GM18505 (cell line): ENCODE data around the gene CDCA3.

ENCODE experiments used
- ATAC-seq: cut with Tn5 transposase; IDR thresholded peaks from one replicate; pipeline ENCODE4 v1.9.1; 2021; ENCODE audit not compliant: unreplicated experiment
- POLR2A ChIP-seq: IDR thresholded peaks from 4 replicates; pipeline ENCODE4 v1.6.1; 2011; ENCODE audit warnings: borderline replicate concordance; ENCODE audit not compliant: insufficient read depth, insufficient read length; ENCODE audit errors: extremely low read depth

The CDCA3 gene

GRCh38 chr12:6852651-6853354 is 1.7 kb upstream of the CDCA3 start:
- ATAC-seq, result no peak

GRCh38 chr12:6851921-6852650 is 1.0 kb upstream of the CDCA3 start, which contains the start of gene USP5:
Gene USP5, plus strand, starts transcription at chr12:6852150. Its CDS starts 30 bp downstream, at chr12:6852180.
- peak; percentile 68 for ATAC-seq
- peak; percentile 86 for TF ChIP-seq POLR2A

More at GRCh38 chr12:6852651-6853354, 1.7 kb upstream of the CDCA3 start:
- no peak for TF ChIP-seq POLR2A

DNA sequence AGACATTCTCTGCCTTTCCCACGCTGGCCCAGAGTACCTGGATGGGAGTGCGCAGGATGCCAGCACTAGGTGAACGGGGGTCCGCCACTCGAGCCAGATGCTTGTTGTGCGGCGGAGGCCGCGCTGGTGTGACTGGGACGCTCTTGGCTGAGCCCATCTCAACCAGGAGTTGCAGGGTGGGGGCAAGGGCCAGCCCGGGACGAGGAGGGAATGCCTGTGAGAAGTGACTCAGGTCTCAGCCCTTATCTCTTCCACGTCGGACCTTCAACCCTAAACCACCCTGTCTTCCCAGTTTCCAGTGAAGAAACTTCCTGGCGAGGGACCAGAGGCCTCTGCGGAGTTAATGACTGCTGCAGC is 312 bp downstream of the CDCA3 start:
- no peak for ATAC-seq
- no peak for TF ChIP-seq POLR2A

DNA sequence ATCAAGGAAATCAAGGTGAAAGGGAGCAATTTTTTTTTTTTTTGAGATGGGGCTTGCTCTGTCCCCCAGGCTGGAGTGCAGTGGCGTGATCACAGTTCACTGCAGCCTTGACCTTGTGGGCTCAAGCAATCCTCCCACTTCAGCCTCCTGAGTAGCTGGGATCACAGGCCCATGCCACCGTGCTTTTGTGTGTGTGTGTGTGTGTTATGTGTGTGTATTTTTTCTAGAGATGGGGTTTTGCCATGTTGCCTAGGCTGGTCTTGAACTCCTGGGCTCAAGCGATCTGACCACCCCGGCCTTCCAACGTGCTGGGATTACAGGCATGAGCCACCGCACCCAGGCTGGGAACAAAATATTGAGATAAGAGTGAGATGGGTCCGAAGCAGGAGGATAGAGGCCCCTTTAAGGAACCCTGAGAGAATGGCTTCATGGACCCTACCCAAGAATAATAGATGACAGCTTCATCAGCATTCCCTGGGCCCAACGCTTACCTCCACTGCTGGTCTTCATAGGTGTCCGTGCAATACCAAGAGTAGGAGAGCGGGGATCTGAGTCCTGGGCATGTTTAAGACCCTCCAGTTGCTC is 1.0 kb downstream of the CDCA3 start:
- no peak for ATAC-seq

DNA sequence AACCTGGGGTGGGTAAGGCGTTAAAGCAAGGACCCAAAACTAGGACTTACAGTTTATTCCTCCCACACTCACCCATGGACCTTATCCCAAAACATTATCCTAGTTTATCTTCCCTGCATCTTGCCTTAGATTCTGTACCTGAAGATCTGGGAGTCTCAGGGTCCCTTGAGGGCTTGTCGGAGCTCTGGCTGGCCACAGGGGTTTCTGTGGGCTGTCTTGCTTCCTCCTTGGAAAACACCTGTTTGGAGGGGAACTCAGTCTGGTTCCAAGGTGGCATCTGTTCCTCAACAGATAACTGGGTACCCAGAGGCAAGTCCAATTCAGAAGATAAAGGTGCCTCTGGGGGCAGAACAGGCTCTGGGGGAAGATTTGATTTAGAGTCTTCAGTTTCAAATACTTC is 1.7 kb downstream of the CDCA3 start:
- no peak for ATAC-seq
- no peak for TF ChIP-seq POLR2A

More for the DNA sequence above, 1.0 kb downstream of the CDCA3 start:
- TF ChIP-seq POLR2A, result no peak

DNA sequence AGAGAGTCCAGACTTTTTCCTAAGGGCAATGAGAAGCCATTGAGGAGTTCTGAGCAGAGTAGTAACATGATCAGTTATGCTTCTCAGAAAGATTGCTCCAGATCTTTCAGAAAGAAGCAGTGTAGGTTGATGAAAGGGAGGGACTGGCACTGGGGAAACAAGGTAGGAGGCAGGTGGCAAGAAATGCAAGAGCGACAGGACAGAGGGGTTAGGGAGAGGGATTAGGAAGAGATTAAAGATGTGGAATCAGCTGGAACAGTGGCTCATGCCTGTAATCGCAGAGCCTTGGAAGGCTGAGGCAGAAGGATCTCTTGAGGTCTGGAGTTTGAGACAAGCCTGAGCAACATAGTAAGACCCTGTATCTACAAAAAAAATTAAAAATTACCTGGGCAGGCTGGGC is 3.4 kb downstream of the CDCA3 start:
- no peak for TF ChIP-seq POLR2A
- ATAC-seq, result no peak

GRCh38 chr12:6846316-6846869 is 4.7 kb downstream of the CDCA3 start:
- no peak for ATAC-seq
- TF ChIP-seq POLR2A, result no peak

DNA sequence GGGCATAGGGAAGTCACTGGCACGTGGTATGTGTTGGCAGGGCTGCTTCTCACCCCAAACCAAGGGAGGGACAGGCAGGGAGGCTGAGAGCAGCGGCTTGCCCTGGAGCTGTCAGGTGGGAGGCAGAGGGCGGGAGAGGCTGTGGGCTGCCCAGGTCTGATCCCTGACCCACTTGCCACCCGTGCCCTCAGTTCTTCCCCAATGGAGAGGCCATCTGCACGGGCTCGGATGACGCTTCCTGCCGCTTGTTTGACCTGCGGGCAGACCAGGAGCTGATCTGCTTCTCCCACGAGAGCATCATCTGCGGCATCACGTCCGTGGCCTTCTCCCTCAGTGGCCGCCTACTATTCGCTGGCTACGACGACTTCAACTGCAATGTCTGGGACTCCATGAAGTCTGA is 5.7 kb downstream of the CDCA3 start:
- ATAC-seq, result no peak

GRCh38 chr12:6843118-6843902 is 7.8 kb downstream of the CDCA3 start:
- TF ChIP-seq POLR2A, result peak; percentile 17
- no peak for ATAC-seq

More for the DNA sequence above, 5.7 kb downstream of the CDCA3 start:
- no peak for TF ChIP-seq POLR2A

DNA sequence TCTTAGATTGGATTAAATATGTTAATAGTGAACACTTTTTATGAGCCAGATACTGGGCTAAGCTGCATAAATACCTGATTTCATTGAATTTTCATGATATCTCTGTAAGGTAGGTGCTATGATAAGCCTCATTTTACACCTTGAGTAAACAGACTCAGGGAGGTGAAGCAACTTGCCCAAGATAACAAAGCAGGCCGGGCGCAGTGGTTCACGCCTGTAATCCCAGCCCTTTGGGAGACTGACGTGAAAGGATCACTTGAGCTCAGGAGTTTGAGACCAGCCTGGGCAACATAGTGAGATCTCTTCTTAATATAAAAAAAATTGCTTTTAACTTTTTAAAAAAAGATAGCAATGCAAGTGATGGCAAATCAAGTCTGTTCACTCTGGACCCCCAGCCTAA is 9.0 kb downstream of the CDCA3 start:
- TF ChIP-seq POLR2A, result no peak
- ATAC-seq, result no peak

DNA sequence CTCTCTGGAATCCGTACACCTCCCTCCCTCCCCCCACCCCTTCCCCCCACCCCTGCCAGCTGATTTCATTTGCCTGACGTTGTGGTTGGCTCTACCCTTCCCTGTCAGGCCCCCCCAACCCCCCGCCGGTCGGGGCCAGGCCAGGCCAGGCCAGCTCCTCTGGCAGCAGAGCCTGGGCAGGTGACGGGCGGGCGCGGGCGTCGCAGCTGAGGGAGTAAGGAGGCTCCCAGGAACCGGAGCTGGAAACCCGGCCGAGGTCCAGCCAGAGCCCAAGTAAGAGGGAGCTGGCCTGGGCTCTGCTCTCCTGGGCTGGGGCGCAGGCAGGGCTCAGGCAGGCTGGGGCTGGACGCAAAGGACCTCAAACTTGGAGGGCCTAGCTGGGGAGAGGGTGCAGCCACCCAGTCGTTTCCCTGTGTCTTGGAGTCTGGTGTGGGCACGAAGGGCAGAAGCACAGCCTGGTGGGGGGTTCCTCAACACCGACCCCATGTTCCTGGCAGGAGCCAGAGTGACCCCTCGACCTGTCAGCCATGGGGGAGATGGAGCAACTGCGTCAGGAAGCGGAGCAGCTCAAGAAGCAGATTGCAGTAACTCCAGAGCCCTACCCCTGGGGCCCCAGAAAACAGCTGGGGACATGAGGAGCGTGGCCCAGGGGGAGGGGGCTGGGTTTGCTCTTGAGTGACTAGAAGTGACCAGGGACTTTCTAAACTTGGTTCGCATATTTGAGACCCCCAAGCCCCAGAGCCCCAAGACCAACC is 10.1 kb downstream of the CDCA3 start, which contains the start of gene GNB3:
Gene GNB3, plus strand, starts transcription at position 165 of the 755 bp plus-strand sequence. Its CDS starts 363 bp downstream, at position 528.
- TF ChIP-seq POLR2A, result no peak
- no peak for ATAC-seq

GRCh38 chr12:6840330-6840729 is 10.8 kb downstream of the CDCA3 start:
- TF ChIP-seq POLR2A, result no peak
- ATAC-seq, result no peak

DNA sequence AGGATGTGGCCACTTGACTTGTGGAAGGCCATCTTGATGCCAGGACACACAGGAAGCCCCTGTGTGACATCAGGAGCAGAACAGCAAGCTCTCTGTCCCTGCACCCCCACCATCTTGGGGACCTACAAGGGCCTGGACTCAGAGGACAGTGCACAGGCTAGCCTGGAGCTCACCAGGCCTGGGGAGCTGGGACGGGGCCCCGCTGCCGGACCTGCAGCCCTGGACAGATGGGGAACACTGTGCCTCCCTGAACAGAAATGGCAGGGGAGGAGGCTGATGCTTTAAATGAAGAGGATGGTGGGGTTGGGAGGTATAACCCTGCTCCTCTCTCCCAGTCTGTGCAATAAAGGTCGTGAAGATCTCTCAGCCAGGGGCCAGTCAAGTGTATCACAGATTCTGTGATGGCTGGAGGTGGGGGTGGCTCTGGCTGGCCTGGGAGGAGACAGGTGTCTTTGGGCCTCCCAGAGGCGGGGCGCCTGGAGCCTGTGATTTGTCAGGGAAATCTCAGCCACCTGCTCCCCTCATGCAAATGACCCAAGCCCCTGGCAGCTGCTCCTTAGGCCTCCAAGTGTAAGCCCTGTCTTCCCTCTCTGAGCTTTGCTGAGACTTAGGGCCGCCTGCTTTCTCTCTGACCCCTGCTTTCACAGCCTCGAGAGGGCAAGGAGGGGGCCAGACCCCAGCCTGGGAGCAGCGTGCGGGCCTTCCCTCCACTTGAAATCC is 11.4 kb downstream of the CDCA3 start:
- ATAC-seq, result no peak
- TF ChIP-seq POLR2A, result no peak
